ENCODE results near the gene NAA11. TPM values are rescaled to one million over a fixed set of nuclear protein-coding genes. Genes with fewer than 3 reads are reported as not detected.
"Not testable (repeated sequence)": the region's sequence is repeated elsewhere in the genome, so short reads cannot be mapped to it uniquely, and the experiment has no call there.

The NAA11 gene
- total RNA-seq, 1 donor = not detected

GRCh38 chr4:79288185-79288584 is 37.7 kb downstream of the NAA11 start:
- TF ChIP-seq CTCF (IDR thresholded peaks at IDR 0.05; ENCODE audit: insufficient read depth, low read length) = no peak
- no peak for DNase-seq (ENCODE audit: low read depth)
- no peak overlapping the region for H3K4me3 ChIP-seq (ENCODE audit: low read depth, low read length)

GRCh38 chr4:79287718-79288117 is 38.1 kb downstream of the NAA11 start:
- H3K4me3 ChIP-seq (ENCODE audit: low read depth, low read length) = no peak overlapping the region
- no peak for TF ChIP-seq CTCF (IDR thresholded peaks at IDR 0.05; ENCODE audit: insufficient read depth, low read length)
- no peak for DNase-seq (ENCODE audit: low read depth)

GRCh38 chr4:79287076-79287475 is 38.8 kb downstream of the NAA11 start:
- no peak overlapping the region for H3K4me3 ChIP-seq (ENCODE audit: low read depth, low read length)
- DNase-seq (ENCODE audit: low read depth) = no peak
- TF ChIP-seq CTCF (IDR thresholded peaks at IDR 0.05; ENCODE audit: insufficient read depth, low read length) = no peak

- no peak overlapping the region for H3K4me3 ChIP-seq (ENCODE audit: low read depth, low read length)
- no peak for TF ChIP-seq CTCF (IDR thresholded peaks at IDR 0.05; ENCODE audit: insufficient read depth, low read length)
- DNase-seq (ENCODE audit: low read depth) = no peak
Observed at GRCh38 chr4:79281566-79282359, 44.1 kb downstream of the NAA11 start.

GRCh38 chr4:79277467-79277866 is 48.4 kb downstream of the NAA11 start:
- H3K4me3 ChIP-seq (ENCODE audit: low read depth, low read length); DNase-seq (ENCODE audit: low read depth): not testable (repeated sequence)

- no peak for DNase-seq (ENCODE audit: low read depth)
- TF ChIP-seq CTCF (IDR thresholded peaks at IDR 0.05; ENCODE audit: insufficient read depth, low read length) = no peak
- H3K4me3 ChIP-seq (ENCODE audit: low read depth, low read length) = no peak overlapping the region
Observed at GRCh38 chr4:79273915-79274314, 51.9 kb downstream of the NAA11 start.

GRCh38 chr4:79272761-79273160 is 53.1 kb downstream of the NAA11 start:
- TF ChIP-seq CTCF (IDR thresholded peaks at IDR 0.05; ENCODE audit: insufficient read depth, low read length) = no peak

More at GRCh38 chr4:79272761-79273160, 53.1 kb downstream of the NAA11 start:
- no peak overlapping the region for H3K4me3 ChIP-seq (ENCODE audit: low read depth, low read length)
- DNase-seq (ENCODE audit: low read depth) = no peak
